Neuron (in vitro differentiated cells): Measurements from ENCODE around the gene TIMM44.
A peak's percentile ranks its signal among the peaks of the same experiment; 100 is the strongest.

ENCODE experiments used
- H2AFZ ChIP-seq: one replicate; pipeline ENCODE4 v1.6.1; 2013; ENCODE audit warnings: low read depth, mild to moderate bottlenecking, inconsistent platforms, low read length, moderate library complexity
- H3K27me3 ChIP-seq: one replicate; pipeline ENCODE4 v1.6.1; 2013; ENCODE audit warnings: low read length; ENCODE audit not compliant: insufficient read depth
- H3K36me3 ChIP-seq: one replicate; pipeline ENCODE4 v1.6.1; 2013; ENCODE audit warnings: low read length; ENCODE audit not compliant: insufficient read depth
- H3K4me1 ChIP-seq: one replicate; pipeline ENCODE4 v1.6.1; 2013; ENCODE audit warnings: low read length; ENCODE audit not compliant: insufficient read depth
- H3K4me3 ChIP-seq: 2 replicates; pipeline ENCODE4 v1.5.1; 2013; ENCODE audit warnings: mild to moderate bottlenecking, low read length, moderate library complexity
- H3K9me3 ChIP-seq: one replicate; pipeline ENCODE4 v1.6.1; 2013; ENCODE audit warnings: low read length

Gene TIMM44

DNA sequence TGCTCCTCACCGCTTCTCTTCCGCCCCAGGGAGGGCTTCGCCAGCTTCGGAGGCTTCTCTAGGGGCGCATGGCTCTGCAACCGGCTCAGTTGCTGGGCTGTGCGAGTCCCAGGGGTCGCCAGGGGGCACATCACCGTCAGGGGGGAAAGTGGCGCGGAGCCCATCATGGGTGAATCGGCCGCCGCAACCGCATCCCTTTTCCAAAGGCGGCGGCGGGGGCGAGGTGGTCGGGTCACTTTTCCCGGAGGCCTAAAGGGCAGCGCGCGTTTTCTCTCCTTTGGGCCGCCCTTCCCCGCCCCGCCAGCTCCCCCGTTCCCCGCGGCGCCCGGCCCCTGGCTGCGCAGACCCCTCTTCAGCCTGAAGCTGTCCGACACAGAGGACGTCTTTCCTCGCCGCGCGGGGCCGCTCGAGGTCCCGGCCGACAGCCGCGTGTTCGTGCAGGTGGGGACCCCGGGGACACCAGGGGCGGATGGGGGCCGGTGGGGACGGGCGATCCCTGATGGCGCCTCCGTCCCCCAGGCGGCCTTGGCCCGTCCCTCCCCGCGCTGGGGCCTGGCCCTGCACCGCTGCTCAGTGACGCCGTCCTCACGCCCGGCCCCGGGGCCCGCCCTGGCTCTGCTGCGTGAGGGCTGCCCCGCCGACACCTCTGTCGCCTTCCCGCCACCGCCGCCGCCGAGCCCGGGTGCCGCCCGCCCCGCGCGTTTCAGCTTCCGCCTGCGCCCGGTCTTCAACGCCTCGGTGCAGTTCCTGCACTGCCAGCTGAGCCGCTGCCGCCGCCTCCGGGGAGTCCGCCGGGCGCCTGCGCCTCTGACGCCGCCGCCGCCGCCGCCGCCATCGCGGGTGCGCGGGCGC, 27.1 kb downstream of the TIMM44 start:
- H2AFZ ChIP-seq = no peak overlapping the region
- peaks cover 14% of the 10 kb centered on the region for H3K36me3 ChIP-seq
- peak overlapping the region; percentile 31 for H3K4me3 ChIP-seq
- H3K9me3 ChIP-seq = no peaks in the 10 kb centered on the region
- H3K27me3 ChIP-seq = peaks cover 24% of the 10 kb centered on the region
- H3K4me1 ChIP-seq = peaks cover 27% of the 10 kb centered on the region

DNA sequence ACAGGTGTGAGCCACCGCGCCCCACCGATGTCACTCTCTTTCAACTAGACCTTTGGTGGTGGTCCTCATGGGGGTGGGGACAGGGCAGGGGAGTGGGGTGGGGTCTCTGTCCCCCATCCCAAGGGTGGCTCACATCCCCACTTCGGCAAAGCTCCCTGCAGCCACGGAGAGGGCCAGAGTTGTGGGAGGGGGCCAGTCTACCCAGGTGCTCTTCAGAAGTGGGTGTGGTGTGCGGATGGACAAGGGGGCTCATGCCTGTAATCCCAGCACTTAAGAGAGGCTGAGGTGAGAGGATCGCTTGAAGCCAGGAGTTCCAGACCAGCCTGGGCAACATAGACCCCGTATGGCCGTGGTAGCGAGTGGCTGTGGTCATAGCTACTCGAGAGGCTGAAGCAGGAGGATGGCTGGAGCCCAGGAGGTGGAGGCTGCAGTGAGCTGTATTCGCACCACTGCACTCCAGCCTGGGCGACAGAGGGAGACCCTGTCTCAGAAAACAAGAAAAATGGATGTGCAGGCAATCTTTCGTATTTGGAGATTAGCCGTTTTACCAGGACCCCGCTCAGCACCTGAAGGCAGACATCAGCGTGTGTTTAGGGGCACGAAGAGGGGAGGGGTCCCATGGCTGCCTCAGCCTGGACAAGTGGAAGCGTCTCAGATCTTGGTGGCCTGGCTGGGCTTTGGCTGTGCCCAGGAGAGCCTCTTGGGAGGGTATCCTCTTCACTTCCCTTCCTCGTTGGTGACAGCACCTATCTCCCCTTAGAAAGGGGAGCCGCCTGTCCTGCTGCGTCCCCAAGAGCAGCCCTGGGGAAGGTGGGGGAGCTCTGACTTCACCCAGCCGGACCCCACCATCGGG, 28.0 kb downstream of the TIMM44 start:
- peaks cover 24% of the 10 kb centered on the region for H3K27me3 ChIP-seq
- H3K36me3 ChIP-seq = peaks cover 21% of the 10 kb centered on the region
- peak overlapping the region; percentile 31 for H3K4me3 ChIP-seq
- H2AFZ ChIP-seq = no peak overlapping the region
- peaks cover 23% of the 10 kb centered on the region for H3K4me1 ChIP-seq
- no peaks in the 10 kb centered on the region for H3K9me3 ChIP-seq

DNA sequence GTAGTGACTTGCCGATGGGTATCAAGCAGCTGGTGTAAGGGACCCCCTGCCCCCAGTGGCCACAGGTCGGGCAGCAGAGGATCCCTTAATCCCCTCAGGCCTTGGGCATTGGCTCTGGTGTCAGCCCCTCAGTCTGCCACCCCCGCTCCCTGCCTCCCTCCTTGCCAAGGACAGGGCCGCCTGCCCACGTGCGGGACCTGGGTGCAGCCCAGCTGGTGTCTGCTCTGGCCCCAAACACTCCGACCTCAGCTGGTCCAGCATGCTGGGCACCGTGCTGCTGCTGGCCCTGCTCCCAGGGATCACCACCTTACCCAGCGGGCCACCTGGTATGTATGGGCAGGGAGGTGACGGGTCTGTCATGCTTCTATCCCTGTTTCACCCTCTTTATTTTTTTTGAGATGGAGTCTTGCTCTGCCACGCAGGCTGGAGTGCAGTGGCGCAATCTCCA, 28.8 kb downstream of the TIMM44 start, which contains the start of gene TGFBR3L:
TGFBR3L (plus strand) TSS at position 233 of the 448 bp plus-strand sequence.
- Histone ChIP-seq H3K4me3 (no peak within 1 kb of the TSS), H3K27me3 (peaks cover 24% of the 10 kb centered on the region), H3K36me3 (peaks cover 27% of the 10 kb centered on the region), H3K4me1 (peaks cover 19% of the 10 kb centered on the region), H3K9me3 (no peaks in the 10 kb centered on the region), H2AFZ (no peak within 1 kb of the TSS)

DNA sequence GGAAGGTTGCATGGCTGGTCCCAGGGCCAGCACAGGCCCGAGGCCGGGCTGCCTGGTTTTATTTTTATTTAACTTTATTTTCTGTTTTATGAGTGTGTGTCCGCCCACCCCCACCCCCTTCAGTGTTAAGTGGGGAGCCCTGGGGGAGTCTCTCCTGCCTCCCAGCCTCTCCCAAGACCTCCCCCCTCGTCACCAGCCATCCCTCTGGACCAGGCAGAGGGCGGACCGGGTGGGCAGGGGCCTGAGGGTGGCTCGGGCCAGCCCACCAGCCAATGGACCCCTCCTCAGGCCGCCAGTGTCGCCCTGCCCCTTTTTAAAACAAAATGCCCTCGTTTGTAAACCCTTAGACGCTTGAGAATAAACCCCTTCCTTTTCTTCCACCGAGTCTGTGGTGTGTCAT, 29.4 kb downstream of the TIMM44 start:
- H3K4me1 ChIP-seq = peaks cover 17% of the 10 kb centered on the region
- no peak overlapping the region for H2AFZ ChIP-seq
- H3K36me3 ChIP-seq = peaks cover 32% of the 10 kb centered on the region
- H3K4me3 ChIP-seq = no peak overlapping the region
- peaks cover 24% of the 10 kb centered on the region for H3K27me3 ChIP-seq
- H3K9me3 ChIP-seq = no peaks in the 10 kb centered on the region

DNA sequence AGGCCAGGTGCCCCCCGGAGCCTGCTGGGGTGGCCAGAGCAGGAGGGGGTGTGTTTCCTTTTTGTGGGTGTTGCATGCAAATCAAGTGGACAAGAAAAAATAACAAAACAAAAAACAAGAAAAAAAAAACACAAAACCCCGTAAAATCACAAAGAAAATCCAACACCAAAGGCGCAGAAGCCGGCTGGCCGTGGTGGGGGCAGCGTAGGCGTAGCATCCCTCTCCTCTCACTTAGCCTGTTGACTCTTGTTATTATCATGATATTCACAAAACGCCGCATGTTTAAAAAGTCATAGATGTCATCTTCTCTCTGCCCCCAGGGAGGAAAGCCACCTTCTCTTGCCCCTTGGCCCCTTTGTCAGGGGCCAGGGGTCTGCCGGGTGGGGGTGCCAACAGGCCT, 29.8 kb downstream of the TIMM44 start:
- H3K27me3 ChIP-seq = peaks cover 24% of the 10 kb centered on the region
- H3K36me3 ChIP-seq = peaks cover 33% of the 10 kb centered on the region
- no peak overlapping the region for H2AFZ ChIP-seq
- H3K9me3 ChIP-seq = no peaks in the 10 kb centered on the region
- H3K4me1 ChIP-seq = peaks cover 17% of the 10 kb centered on the region
- H3K4me3 ChIP-seq = no peak overlapping the region

DNA sequence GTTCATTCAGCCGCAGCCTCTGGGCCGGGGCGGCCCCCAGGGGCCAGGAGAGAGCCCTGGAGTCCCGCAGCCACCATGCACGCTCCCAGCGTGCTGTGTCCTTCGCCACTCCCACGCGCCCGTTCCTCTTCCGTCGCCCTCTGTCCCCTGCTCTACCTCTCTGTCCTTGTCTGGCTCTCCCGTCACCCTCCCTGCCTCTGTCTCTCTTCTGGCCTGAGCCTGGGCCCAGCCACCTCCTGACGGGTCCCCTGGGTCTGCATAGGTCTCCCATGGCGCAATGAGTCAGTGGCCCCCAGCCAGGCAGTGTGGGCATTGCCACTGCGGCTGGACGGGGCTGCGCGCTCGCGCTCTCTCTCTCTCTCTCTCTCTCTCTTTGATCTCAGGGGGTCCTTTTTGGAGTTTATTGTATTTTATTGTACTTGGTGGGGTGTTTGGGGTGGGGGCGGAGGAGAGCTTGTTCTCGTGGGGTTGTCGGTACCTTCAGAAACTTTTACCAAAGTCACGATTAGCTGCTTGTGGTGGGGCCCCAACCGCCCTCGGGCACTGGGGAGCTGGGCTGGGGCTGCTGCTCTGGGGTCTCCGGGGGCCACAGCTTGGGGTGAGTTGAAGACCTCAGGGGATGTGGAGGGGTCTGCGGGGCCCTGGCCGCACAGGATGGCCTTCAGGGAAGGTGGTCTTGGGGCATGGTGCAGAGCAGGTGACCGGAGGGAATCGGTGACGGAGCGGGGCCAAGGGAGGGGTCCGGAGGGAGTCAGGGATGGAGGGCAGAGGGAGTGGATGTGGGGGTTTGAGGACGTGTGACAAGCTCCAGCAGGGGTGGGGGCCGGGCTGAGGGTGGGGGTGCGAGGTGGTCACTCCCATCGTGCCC, 30.5 kb downstream of the TIMM44 start:
- Histone ChIP-seq H3K36me3 (peaks cover 33% of the 10 kb centered on the region), H2AFZ (no peak overlapping the region), H3K4me3 (no peak overlapping the region), H3K9me3 (no peaks in the 10 kb centered on the region), H3K27me3 (peaks cover 24% of the 10 kb centered on the region), H3K4me1 (peaks cover 17% of the 10 kb centered on the region)

DNA sequence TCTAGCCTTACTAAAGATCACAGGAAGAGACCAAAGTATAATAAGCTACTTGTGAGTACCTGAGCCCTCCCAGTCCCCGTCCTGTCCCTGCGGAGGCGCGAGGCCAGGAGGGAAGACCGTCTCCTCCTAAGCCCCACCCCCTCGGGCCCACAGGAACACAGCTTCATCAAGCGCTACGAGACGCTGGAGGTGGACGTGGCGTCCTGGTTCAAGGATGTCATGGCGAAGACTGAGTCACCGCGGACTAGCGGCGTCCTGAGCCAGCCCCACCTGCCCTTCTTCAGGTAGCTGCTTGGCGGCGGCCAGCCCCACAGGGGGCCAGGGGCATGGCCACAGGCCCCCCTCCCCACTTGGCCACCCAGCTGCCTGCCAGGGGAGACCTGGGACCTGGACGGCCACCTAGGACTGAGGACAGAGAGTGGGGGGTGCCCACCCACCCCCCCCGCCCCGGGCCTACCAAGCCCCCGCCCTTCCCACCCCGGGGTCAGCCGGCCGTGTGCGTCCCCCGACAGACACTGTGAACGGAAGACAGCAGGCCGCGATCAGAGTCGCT, 31.2 kb downstream of the TIMM44 start:
- Histone ChIP-seq H3K4me3 (no peak overlapping the region), H3K27me3 (peaks cover 21% of the 10 kb centered on the region), H3K4me1 (peaks cover 11% of the 10 kb centered on the region), H3K9me3 (no peaks in the 10 kb centered on the region), H2AFZ (no peak overlapping the region), H3K36me3 (peaks cover 33% of the 10 kb centered on the region)

DNA sequence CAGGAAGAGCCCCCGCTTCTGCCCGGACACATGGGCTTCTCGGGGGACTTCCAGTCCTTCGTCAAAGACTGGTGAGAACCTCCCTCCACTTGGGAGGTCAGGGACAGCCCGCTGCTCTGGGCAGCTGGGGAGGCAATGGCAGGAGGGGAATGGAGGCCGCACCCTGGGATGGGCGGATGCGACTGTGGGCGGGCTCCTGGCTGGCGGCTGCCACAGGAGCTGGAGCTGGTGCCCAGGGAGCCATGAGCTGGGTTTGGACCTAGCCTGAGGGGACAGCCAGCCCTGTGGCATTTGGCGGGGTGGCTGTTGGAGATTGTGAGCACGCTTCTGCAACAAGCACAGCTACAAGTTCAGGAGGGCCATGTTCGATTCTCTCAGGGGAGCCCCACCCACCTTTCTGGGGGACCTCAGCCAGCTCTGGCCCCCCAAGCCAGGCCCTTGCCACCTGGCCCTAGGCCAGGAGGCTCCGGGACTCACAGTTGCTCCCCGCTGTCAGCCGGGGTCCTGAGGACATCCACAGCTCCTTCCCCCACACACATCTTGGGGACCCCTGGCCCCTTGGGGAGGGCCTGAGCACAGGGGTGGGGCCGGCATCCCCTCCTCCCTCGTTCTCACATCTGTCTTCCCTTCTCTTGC, 31.8 kb downstream of the TIMM44 start:
- Histone ChIP-seq H3K36me3 (peaks cover 33% of the 10 kb centered on the region), H3K9me3 (no peaks in the 10 kb centered on the region), H3K27me3 (peaks cover 18% of the 10 kb centered on the region), H2AFZ (no peak overlapping the region), H3K4me1 (peaks cover 6% of the 10 kb centered on the region), H3K4me3 (no peak overlapping the region)

DNA sequence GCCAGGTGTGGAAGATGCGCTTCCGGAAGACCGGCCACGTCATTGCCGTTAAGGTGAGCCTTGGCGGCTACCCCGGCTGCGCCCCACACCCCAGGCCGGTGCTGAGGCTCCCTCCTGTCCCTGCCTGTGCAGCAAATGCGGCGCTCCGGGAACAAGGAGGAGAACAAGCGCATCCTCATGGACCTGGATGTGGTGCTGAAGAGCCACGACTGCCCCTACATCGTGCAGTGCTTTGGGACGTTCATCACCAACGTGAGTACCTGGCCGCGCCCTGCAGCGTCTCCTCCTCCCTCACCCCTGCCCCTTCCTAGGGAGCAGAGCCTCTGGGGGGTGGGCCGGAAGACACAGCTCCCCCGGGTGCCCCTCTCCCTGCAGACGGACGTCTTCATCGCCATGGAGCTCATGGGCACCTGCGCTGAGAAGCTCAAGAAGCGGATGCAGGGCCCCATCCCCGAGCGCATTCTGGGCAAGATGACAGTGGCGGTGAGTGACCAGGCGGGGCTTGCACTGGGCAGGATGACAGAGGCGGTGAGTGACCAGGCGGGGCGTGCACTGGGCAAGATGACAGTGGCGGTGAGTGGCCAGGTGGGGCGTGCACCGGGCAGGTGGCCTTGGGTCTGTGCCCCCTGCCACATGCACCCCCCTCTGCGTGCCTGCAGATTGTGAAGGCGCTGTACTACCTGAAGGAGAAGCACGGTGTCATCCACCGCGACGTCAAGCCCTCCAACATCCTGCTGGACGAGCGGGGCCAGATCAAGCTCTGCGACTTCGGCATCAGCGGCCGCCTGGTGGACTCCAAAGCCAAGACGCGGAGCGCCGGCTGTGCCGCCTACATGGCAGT, 32.9 kb downstream of the TIMM44 start:
- Histone ChIP-seq H3K9me3 (no peaks in the 10 kb centered on the region), H3K36me3 (peaks cover 35% of the 10 kb centered on the region), H3K27me3 (peaks cover 9% of the 10 kb centered on the region), H3K4me3 (no peak overlapping the region), H2AFZ (no peak overlapping the region), H3K4me1 (peaks cover 3% of the 10 kb centered on the region)

DNA sequence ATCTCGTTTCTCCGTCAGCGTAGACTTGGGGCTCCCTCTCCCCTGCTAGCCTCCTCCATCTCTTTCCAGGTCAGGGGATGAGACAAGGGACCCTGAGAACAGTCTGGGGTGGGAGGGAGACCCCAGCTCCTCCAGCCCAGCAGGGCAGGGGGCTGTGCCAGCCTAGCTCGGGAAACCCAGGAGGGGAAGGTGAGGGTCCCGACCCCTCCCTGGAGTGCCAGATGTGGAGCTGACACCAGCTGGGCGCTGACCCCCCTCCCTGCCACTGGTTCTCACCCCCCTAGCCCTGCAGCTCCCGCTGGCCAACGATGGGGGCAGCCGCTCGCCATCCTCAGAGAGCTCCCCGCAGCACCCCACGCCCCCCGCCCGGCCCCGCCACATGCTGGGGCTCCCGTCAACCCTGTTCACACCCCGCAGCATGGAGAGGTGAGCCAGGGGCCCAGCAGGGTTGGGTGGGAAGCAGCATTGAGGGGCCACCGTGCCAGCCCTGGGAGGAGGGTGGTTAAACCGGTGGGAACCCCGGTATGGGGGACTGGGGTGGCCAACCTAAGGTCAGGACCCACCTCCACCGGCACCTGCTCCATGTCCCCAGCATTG, 33.9 kb downstream of the TIMM44 start:
- peaks cover 35% of the 10 kb centered on the region for H3K36me3 ChIP-seq
- H2AFZ ChIP-seq = no peak overlapping the region
- H3K27me3 ChIP-seq = peaks cover 2% of the 10 kb centered on the region
- peaks cover 12% of the 10 kb centered on the region for H3K4me1 ChIP-seq
- H3K4me3 ChIP-seq = no peak overlapping the region
- H3K9me3 ChIP-seq = no peaks in the 10 kb centered on the region

DNA sequence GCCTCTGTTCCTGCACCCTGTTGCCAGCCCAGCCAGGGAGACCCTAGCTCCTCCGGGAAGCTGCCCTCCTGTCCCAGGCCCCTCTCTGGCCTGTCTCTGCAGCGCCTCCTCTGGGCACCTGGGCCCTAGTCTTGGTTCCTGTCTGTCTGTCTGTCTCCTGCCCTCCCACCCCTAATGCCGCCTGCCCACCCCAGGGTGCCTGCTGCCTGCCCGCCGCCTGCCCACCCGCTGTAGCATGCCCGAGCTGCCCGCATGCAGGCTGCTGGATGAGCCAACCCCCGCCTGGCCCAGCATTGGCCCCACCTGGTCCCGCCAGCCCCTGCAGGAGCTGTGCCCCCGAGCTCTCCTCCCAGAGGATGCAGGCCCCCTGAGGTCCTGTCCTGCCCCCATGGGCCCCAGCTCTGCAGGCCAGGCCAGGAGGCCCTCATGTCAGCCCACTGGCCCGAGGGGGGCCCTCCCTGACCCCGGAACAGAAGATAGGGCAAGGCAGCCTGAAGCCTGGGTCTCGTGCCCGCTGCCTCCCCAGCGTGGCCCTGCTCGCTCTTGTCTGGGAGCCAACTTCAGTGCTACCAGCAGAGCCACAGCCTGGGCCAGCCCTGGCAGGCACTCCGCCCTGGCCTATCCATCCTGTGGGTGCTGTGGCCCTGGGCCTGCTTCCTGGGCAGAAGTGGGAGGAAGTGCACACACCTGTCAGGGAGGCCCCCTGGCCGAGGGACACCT, 34.6 kb downstream of the TIMM44 start:
- Histone ChIP-seq H3K9me3 (no peaks in the 10 kb centered on the region), H3K36me3 (peaks cover 35% of the 10 kb centered on the region), H3K4me3 (no peak overlapping the region), H2AFZ (no peak overlapping the region), H3K27me3 (no peaks in the 10 kb centered on the region), H3K4me1 (peaks cover 14% of the 10 kb centered on the region)
